SK-N-SH (cell line): ENCODE results near the gene SPON2. TPM values are rescaled to one million over a fixed set of nuclear protein-coding genes. Genes with fewer than 3 reads are reported as not detected.

Experiments used
- CTCF ChIA-PET: fragments of 300-600, 350-600 bp; formaldehyde crosslinking; extraction: SDS; loops from one replicate; lab custom pipeline; 2021; lab: Yijun Ruan, JAX
- POLR2A ChIA-PET: fragments of 350-600 bp; sonication (Branson Sonifier 250); formaldehyde crosslinking; extraction: SDS; loops from one replicate; lab custom pipeline; 2020; ENCODE audit warnings: antibody characterized with exemption, inconsistent platforms; lab: Yijun Ruan, JAX
- DNase-seq: peaks from one replicate; pipeline ENCODE4 v3.0.0; 2012
- H2AFZ ChIP-seq: fragments of 200-600 bp; sonication (generic); 2 replicates; pipeline ENCODE4 v1.8.1; 2016; ENCODE audit warnings: antibody characterized with exemption, mild to moderate bottlenecking, low read depth
- H3F3A ChIP-seq: fragments of 200-600 bp; sonication (generic); replicated peaks from 2 replicates; pipeline ENCODE3; 2016; ENCODE audit warnings: antibody characterized with exemption, mild to moderate bottlenecking; ENCODE audit not compliant: insufficient read depth
- H3K27ac ChIP-seq, 2 experiments: fragments of 200-500 bp in 1 of 2; fragments of 200-600 bp in 1 of 2; sonication (Bioruptor generic) in 1 of 2; sonication (generic), shearing (Covaris generic) in 1 of 2; 2 replicates each; pipeline versions ENCODE4 v1.5.1 to v1.6.1; 2014 to 2016; ENCODE audit warnings: low read depth in 2 of 2, inconsistent platforms in 1 of 2, low read length in 1 of 2, mild to moderate bottlenecking in 1 of 2, mixed read lengths in 1 of 2
- H3K27me3 ChIP-seq: fragments of 200-600 bp; sonication (generic), shearing (Covaris generic); 2 replicates; pipeline ENCODE4 v1.6.1; 2016; ENCODE audit warnings: mixed run types; ENCODE audit not compliant: insufficient read depth
- H3K36me3 ChIP-seq, 2 experiments: fragments of 200-500 bp in 1 of 2; fragments of 200-600 bp in 1 of 2; sonication (Bioruptor generic) in 1 of 2; sonication (generic) in 1 of 2; replicated peaks in 1 of 2; 2 replicates each; pipeline versions ENCODE3 to v1.5.1; 2014 to 2016; ENCODE audit warnings: low read length in 1 of 2, mild to moderate bottlenecking in 1 of 2; ENCODE audit not compliant: insufficient read depth in 2 of 2, control insufficient read depth in 1 of 2
- H3K4me1 ChIP-seq, 2 experiments: fragments of 200-500 bp in 1 of 2; fragments of 200-600 bp in 1 of 2; sonication (Bioruptor generic) in 1 of 2; sonication (generic), shearing (Covaris generic) in 1 of 2; 2 replicates each; pipeline versions ENCODE4 v1.5.1 to v1.6.1; 2014 to 2016; ENCODE audit warnings: low read depth in 1 of 2, low read length in 1 of 2, mixed run types in 1 of 2; ENCODE audit not compliant: insufficient read depth in 2 of 2, control insufficient read depth in 1 of 2
- H3K4me2 ChIP-seq: fragments of 200-600 bp; sonication (generic), shearing (Covaris generic); 2 replicates; pipeline ENCODE4 v1.6.1; 2017; ENCODE audit warnings: mixed run types
- H3K4me3 ChIP-seq, 2 experiments: fragments of 200-500 bp in 1 of 2; fragments of 200-600 bp in 1 of 2; sonication (Bioruptor generic) in 1 of 2; sonication (generic), shearing (Covaris generic) in 1 of 2; 2 replicates each; pipeline versions ENCODE4 v1.5.1 to v1.8.1; 2014 to 2016; ENCODE audit warnings: low read depth in 2 of 2, inconsistent platforms in 1 of 2, low read length in 1 of 2, mild to moderate bottlenecking in 1 of 2, mixed read lengths in 1 of 2, moderate library complexity in 1 of 2
- H3K79me2 ChIP-seq: fragments of 200-600 bp; sonication (generic); 2 replicates; pipeline ENCODE4 v1.8.1; 2017; ENCODE audit warnings: mild to moderate bottlenecking; ENCODE audit not compliant: insufficient read depth
- H3K9ac ChIP-seq: fragments of 200-600 bp; sonication (generic); 2 replicates; pipeline ENCODE4 v1.6.1; 2017; ENCODE audit warnings: mixed run types
- H3K9me2 ChIP-seq: fragments of 200-600 bp; sonication (generic); 2 replicates; pipeline ENCODE4 v1.6.1; 2017; ENCODE audit warnings: mixed run types
- H3K9me3 ChIP-seq: fragments of 200-600 bp; sonication (generic); 2 replicates; pipeline ENCODE4 v1.6.1; 2017; ENCODE audit warnings: mixed run types, mild to moderate bottlenecking, moderate library complexity
- H4K20me1 ChIP-seq: fragments of 200-600 bp; sonication (generic); 2 replicates; pipeline ENCODE4 v1.6.1; 2017; ENCODE audit warnings: mild to moderate bottlenecking, mixed run types; ENCODE audit not compliant: insufficient read depth
- FOSL2 ChIP-seq: IDR thresholded peaks from 2 replicates; pipeline ENCODE4 v1.4.0; 2012; ENCODE audit warnings: low read depth, mild to moderate bottlenecking, moderate library complexity, borderline replicate concordance
- MEF2A ChIP-seq: IDR thresholded peaks from 2 replicates; pipeline ENCODE4 v1.4.0; 2012; ENCODE audit warnings: low read depth, borderline replicate concordance
- RFX5 ChIP-seq: IDR thresholded peaks from 2 replicates; pipeline ENCODE4 v1.6.1; 2012; ENCODE audit warnings: mild to moderate bottlenecking, improper control_type of control experiment, low read length
- SIN3A ChIP-seq: IDR thresholded peaks from 2 replicates; pipeline ENCODE4 v1.6.1; 2012; ENCODE audit warnings: low read depth, mild to moderate bottlenecking, low read length, moderate library complexity, borderline replicate concordance
- TAF1 ChIP-seq: IDR thresholded peaks from 2 replicates; pipeline ENCODE4 v1.6.1; 2012; ENCODE audit warnings: low read depth, mild to moderate bottlenecking, low read length, moderate library complexity, borderline replicate concordance
- WGBS: methylation state at CpG from one replicate; pipeline ENCODE4 v1.1.6; 2017; ENCODE audit warnings: low lambda C conversion rate; 5-methylcytosine and 5-hydroxymethylcytosine counted together
- polyA plus RNA-seq, 3 experiments: library from polyadenylated mRNA; depleted of rRNA; stranded (reverse); fragments of >200 nt; gene quantifications; 2 replicates each; pipeline ENCODE4 v1.2.3, GENCODE V29; 2012
- TF ChIP-seq, protein P1 (sequence below): IDR thresholded peaks from 2 replicates; pipeline ENCODE4 v1.4.0; 2012; ENCODE audit warnings: low read depth
- TF ChIP-seq, protein P2 (sequence below): IDR thresholded peaks from 2 replicates; pipeline ENCODE4 v1.6.1; 2012; ENCODE audit warnings: mild to moderate bottlenecking, low read depth, low read length, moderate library complexity
- TF ChIP-seq, protein P3 (sequence below): IDR thresholded peaks from 2 replicates; pipeline ENCODE4; 2012

The SPON2 gene
- polyA plus RNA-seq, 1 of the 3 experiments (the other 2 are of a cell fraction): 11.4 TPM

DNA sequence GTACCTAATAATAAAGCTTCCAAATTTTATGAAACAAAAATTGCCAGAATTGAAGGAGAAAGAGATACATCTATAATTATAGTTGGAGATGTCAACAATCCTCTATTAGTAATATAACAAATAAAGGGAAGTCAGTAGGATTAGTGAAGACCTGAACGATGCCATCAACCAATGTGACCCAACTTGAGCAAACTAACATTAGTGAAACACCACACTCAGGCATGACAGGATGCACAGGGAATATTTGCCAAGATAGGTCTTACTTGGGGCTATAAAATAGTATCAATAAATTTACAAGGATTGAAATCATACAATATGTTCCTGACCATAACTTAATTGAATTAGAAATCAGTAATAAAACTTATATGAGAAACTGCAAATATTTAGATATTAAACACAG, 12.0 kb downstream of the SPON2 start:
- Histone ChIP-seq H2AFZ (no peak overlapping the region), H3K4me3 (no peak overlapping the region), H4K20me1 (no peaks in the 10 kb centered on the region), H3K9me2 (no peaks in the 10 kb centered on the region), H3F3A (no peaks in the 10 kb centered on the region), H3K4me1 (no peaks in the 10 kb centered on the region), H3K36me3 (no peaks in the 10 kb centered on the region), H3K27ac (no peak overlapping the region), H3K9me3 (no peaks in the 10 kb centered on the region; the same call in 1 of the 2 replicates), H3K79me2 (no peaks in the 10 kb centered on the region), H3K9ac (no peak overlapping the region), H3K27me3 (peaks cover 8% of the 10 kb centered on the region; the same call in 1 of the 2 replicates), H3K4me2 (no peak overlapping the region)
- TF ChIP-seq RFX5 (no peak), MEF2A (no peak)
- TF ChIP-seq, protein P1, sequence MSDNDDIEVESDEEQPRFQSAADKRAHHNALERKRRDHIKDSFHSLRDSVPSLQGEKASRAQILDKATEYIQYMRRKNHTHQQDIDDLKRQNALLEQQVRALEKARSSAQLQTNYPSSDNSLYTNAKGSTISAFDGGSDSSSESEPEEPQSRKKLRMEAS: no peak
- DNase-seq: no peak
- 22% methylated on average over 1 of the region's 1 CpG for WGBS
- CTCF ChIA-PET: no interaction called here
- POLR2A ChIA-PET: no interaction called here

DNA sequence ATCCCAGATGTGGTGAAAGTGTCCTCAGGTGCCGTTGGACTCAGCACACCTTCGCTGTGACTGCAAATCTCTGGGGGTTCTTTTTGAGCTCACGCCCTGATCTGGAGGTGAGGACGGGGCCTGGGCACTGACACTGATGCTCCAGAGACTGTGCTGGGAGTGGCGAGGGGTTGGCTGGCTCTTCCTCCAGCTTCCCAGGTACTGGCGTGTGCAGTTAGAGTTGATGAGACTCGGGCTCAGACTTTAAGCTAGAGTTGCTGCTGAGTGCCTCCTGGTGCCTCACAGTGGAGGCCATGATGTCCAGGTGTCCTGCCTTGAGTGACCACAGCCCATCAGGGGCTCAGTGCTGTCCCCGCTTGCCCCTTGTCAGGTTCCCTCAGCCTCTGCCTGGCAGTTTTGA, 16.3 kb downstream of the SPON2 start:
- 53% methylated on average over 7 of the region's 8 CpGs for WGBS
- no peaks in the 10 kb centered on the region for H4K20me1 ChIP-seq
- H3K36me3 ChIP-seq: no peaks in the 10 kb centered on the region
- H3K9me3 ChIP-seq: no peaks in the 10 kb centered on the region; the same call in 1 of the 2 replicates
- no peaks in the 10 kb centered on the region for H3K79me2 ChIP-seq
- H3K4me3 ChIP-seq: no peak overlapping the region
- no peaks in the 10 kb centered on the region for H3F3A ChIP-seq
- H3K9me2 ChIP-seq: no peaks in the 10 kb centered on the region
- TF ChIP-seq MEF2A (no peak), SIN3A (no peak), FOSL2 (no peak), TAF1 (no peak)
- TF ChIP-seq, protein P2, sequence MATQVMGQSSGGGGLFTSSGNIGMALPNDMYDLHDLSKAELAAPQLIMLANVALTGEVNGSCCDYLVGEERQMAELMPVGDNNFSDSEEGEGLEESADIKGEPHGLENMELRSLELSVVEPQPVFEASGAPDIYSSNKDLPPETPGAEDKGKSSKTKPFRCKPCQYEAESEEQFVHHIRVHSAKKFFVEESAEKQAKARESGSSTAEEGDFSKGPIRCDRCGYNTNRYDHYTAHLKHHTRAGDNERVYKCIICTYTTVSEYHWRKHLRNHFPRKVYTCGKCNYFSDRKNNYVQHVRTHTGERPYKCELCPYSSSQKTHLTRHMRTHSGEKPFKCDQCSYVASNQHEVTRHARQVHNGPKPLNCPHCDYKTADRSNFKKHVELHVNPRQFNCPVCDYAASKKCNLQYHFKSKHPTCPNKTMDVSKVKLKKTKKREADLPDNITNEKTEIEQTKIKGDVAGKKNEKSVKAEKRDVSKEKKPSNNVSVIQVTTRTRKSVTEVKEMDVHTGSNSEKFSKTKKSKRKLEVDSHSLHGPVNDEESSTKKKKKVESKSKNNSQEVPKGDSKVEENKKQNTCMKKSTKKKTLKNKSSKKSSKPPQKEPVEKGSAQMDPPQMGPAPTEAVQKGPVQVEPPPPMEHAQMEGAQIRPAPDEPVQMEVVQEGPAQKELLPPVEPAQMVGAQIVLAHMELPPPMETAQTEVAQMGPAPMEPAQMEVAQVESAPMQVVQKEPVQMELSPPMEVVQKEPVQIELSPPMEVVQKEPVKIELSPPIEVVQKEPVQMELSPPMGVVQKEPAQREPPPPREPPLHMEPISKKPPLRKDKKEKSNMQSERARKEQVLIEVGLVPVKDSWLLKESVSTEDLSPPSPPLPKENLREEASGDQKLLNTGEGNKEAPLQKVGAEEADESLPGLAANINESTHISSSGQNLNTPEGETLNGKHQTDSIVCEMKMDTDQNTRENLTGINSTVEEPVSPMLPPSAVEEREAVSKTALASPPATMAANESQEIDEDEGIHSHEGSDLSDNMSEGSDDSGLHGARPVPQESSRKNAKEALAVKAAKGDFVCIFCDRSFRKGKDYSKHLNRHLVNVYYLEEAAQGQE: no peak
- TF ChIP-seq, protein P3, sequence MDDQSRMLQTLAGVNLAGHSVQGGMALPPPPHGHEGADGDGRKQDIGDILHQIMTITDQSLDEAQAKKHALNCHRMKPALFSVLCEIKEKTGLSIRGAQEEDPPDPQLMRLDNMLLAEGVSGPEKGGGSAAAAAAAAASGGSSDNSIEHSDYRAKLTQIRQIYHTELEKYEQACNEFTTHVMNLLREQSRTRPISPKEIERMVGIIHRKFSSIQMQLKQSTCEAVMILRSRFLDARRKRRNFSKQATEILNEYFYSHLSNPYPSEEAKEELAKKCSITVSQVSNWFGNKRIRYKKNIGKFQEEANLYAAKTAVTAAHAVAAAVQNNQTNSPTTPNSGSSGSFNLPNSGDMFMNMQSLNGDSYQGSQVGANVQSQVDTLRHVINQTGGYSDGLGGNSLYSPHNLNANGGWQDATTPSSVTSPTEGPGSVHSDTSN: no peak
- no peak overlapping the region for H2AFZ ChIP-seq
- H3K27ac ChIP-seq: no peak overlapping the region
- no peak for DNase-seq
- ChIA-PET CTCF (interaction anchor here (3.6 kb wide), 1 partner anchor 11 kb away, joined by 18 read pairs; no protein-coding TSS in a partner anchor), POLR2A (no interaction called here)
- no peak overlapping the region for H3K4me2 ChIP-seq
- H3K4me1 ChIP-seq: no peaks in the 10 kb centered on the region; a peak in 1 of 4 replicates
- H3K27me3 ChIP-seq: peaks cover 5% of the 10 kb centered on the region; the same call in 1 of the 2 replicates
- no peak overlapping the region for H3K9ac ChIP-seq
